Measurements from ENCODE around the gene PALLD. TPM values are rescaled to one million over a fixed set of nuclear protein-coding genes. Genes with fewer than 3 reads are reported as not detected.
A peak's percentile ranks its signal among the peaks of the same experiment; 100 is the strongest.

PALLD gene
- total RNA-seq, 1 experiment from 2014 or later = 166 TPM

- TF ChIP-seq SIN3A (IDR thresholded peaks at IDR 0.05; ENCODE audit: low read depth) = no peak
- TF ChIP-seq ATF3 (IDR thresholded peaks at IDR 0.05) = no peak
- TF ChIP-seq YY1 (IDR thresholded peaks at IDR 0.05; ENCODE audit: extremely low read depth, insufficient replicate concordance, low read depth, low read length) = no peak
- TF ChIP-seq CBX3 (IDR thresholded peaks at IDR 0.05; ENCODE audit: low read depth) = no peak
- TF ChIP-seq POLR2AphosphoS5 (IDR thresholded peaks at IDR 0.05; ENCODE audit: low read depth, low read length) = no peak; the same call in 1 of the 2 replicates
- Histone ChIP-seq H3K4me3 (replicated peaks in 1 of 2; ENCODE audit: low read depth in 1 of 2, low read length in 2 of 2) (no peak overlapping the region), H3K4me1 (ENCODE audit: control insufficient read depth in 1 of 2, insufficient read depth in 2 of 2, low read length in 2 of 2) (peaks cover 46 to 66% of the 10 kb centered on the region in 2 experiments), H4K20me1 (ENCODE audit: insufficient read depth) (no peaks in the 10 kb centered on the region), H2AFZ (ENCODE audit: low read depth, low read length, poor library complexity, severe bottlenecking) (no peak overlapping the region), H3K9me2 (ENCODE audit: insufficient read depth) (no peaks in the 10 kb centered on the region), H3K36me3 (ENCODE audit: control insufficient read depth in 1 of 2, insufficient read depth in 2 of 2, low read length in 2 of 2) (peaks cover 17 to 49% of the 10 kb centered on the region in 2 experiments), H3K9ac (ENCODE audit: low read length) (no peak overlapping the region), H3K9me3 (ENCODE audit: control insufficient read depth in 1 of 2, insufficient read depth in 1 of 2, low read depth in 1 of 2, low read length in 2 of 2) (no peaks in the 10 kb centered on the region), H3K27me3 (ENCODE audit: insufficient read depth, low read length) (no peaks in the 10 kb centered on the region), H3K4me2 (ENCODE audit: low read length) (no peak overlapping the region), H3K27ac (ENCODE audit: low read depth, low read length) (peak overlapping the region; percentile 42; the same call in 1 of the 2 replicates), H3K79me2 (ENCODE audit: insufficient read depth, low read length) (peaks cover 99% of the 10 kb centered on the region)
- DNase-seq (ENCODE audit: low read depth, low spot score) (no peak), ATAC-seq (no peak)
- intact Hi-C loops (cut with micrococcal nuclease) = no loop called here
- ChIA-PET RAD21 (ENCODE audit: low non-redundant PET in 1 of 2, low total read pairs in 2 of 2, uncharacterized antibody in 2 of 2, unreplicated experiment in 2 of 2) (no interaction called here), CTCF (no interaction called here), POLR2A (no interaction called here)
- no TSS peak for BruUV-seq (replicated peaks)
These were observed 24.9 kb downstream of the PALLD start for GRCh38 chr4:168521721-168522120.

GRCh38 chr4:168522356-168522755 is 25.5 kb downstream of the PALLD start:
- ATAC-seq (no peak), DNase-seq (ENCODE audit: low read depth, low spot score) (no peak)
- POLR2A ChIA-PET = no interaction called here
- H4K20me1 ChIP-seq (ENCODE audit: insufficient read depth) = no peaks in the 10 kb centered on the region
- TF ChIP-seq POLR2A (IDR thresholded peaks at IDR 0.05; ENCODE audit: borderline replicate concordance, extremely low read depth, insufficient read depth, insufficient read length) = no peak
- H3K36me3 ChIP-seq (ENCODE audit: control insufficient read depth in 1 of 2, insufficient read depth in 2 of 2, low read length in 2 of 2) = peaks cover 18 to 52% of the 10 kb centered on the region in 2 experiments
- no peaks in the 10 kb centered on the region for H3K9me3 ChIP-seq (ENCODE audit: control insufficient read depth in 1 of 2, insufficient read depth in 1 of 2, low read depth in 1 of 2, low read length in 2 of 2)
- no TSS peak for BruUV-seq (replicated peaks)
- H3K27ac ChIP-seq (ENCODE audit: low read depth, low read length) = peak overlapping the region; percentile 42; the same call in 1 of the 2 replicates
- no peak overlapping the region for H3K4me3 ChIP-seq (replicated peaks in 1 of 2; ENCODE audit: low read depth in 1 of 2, low read length in 2 of 2)
- no peak overlapping the region for H3K4me2 ChIP-seq (ENCODE audit: low read length)
- H3K27me3 ChIP-seq (ENCODE audit: insufficient read depth, low read length) = no peaks in the 10 kb centered on the region
- CTCF ChIA-PET = no interaction called here
- RAD21 ChIA-PET (ENCODE audit: low non-redundant PET in 1 of 2, low total read pairs in 2 of 2, uncharacterized antibody in 2 of 2, unreplicated experiment in 2 of 2) = no interaction called here
- peaks cover 99% of the 10 kb centered on the region for H3K79me2 ChIP-seq (ENCODE audit: insufficient read depth, low read length)
- H3K4me1 ChIP-seq (ENCODE audit: control insufficient read depth in 1 of 2, insufficient read depth in 2 of 2, low read length in 2 of 2) = peaks cover 43 to 68% of the 10 kb centered on the region in 2 experiments
- intact Hi-C loops (cut with micrococcal nuclease) = no loop called here
- no peak overlapping the region for H2AFZ ChIP-seq (ENCODE audit: low read depth, low read length, poor library complexity, severe bottlenecking)
- no peaks in the 10 kb centered on the region for H3K9me2 ChIP-seq (ENCODE audit: insufficient read depth)
- H3K9ac ChIP-seq (ENCODE audit: low read length) = no peak overlapping the region
